ENCODE data around the gene RAB6C.
"Not testable (repeated sequence)": the region's sequence is repeated elsewhere in the genome, so short reads cannot be mapped to it uniquely, and the experiment has no call there.

RAB6C gene

GRCh38 chr2:129996657-129997237 lies 17.3 kb downstream of the RAB6C start:
- not testable (repeated sequence) for DNase-seq

DNA sequence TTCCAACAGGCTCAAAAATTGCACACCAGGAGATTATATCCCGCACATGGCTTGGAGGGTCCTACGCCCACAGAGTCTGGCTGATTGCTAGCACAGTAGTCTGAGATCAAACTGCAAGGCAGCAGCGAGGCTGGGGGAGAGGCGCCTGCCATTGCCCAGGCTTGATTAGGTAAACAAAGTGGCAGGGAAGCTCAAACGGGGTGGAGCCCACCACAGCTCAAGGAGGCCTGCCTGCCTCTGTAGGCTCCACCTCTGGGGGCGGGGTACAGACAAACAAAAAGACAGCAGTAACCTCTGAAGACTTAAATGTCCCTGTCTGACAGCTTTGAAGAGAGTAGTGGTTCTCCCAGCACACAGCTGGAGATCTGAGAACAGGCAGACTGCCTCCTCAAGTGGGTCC lies 19.3 kb downstream of the RAB6C start:
- not testable (repeated sequence) for DNase-seq

- DNase-seq, result not testable (repeated sequence)
Measured at GRCh38 chr2:130005862-130006261, 26.4 kb downstream of the RAB6C start.

GRCh38 chr2:130016701-130017100 lies 37.2 kb downstream of the RAB6C start:
- DNase-seq, result not testable (repeated sequence)

- DNase-seq, result no peak
Measured at GRCh38 chr2:130019402-130019801, 39.9 kb downstream of the RAB6C start.

GRCh38 chr2:130020069-130020468 lies 40.6 kb downstream of the RAB6C start:
- not testable (repeated sequence) for DNase-seq

GRCh38 chr2:130025931-130026330 lies 46.5 kb downstream of the RAB6C start:
- not testable (repeated sequence) for DNase-seq
